Cardiac muscle cell (in vitro differentiated cells and primary cell): Measurements from ENCODE around the gene TSPAN9. TPM values are rescaled to one million over a fixed set of nuclear protein-coding genes. Genes with fewer than 3 reads are reported as not detected.

Experiments
- DNase-seq, 2 donors: peaks; one replicate each; pipeline versions ENCODE4 v3.0.0 to v3.0.0-alpha.2; 2010 to 2017; ENCODE audit warnings: low read depth in 1 of 2, low spot score in 1 of 2
- H3K27ac ChIP-seq: fragments of 200-600 bp; sonication (generic); 2 replicates; pipeline ENCODE4 v1.5.1; 2016
- H3K27me3 ChIP-seq: fragments of 200-600 bp; sonication (generic); 2 replicates; pipeline ENCODE4 v1.6.0; 2016; ENCODE audit warnings: control low read depth
- H3K36me3 ChIP-seq: fragments of 200-600 bp; sonication (generic); 2 replicates; pipeline ENCODE4 v1.5.1; 2016; ENCODE audit warnings: control low read depth
- H3K4me1 ChIP-seq: fragments of 200-600 bp; sonication (generic); 2 replicates; pipeline ENCODE4 v1.8.1; 2017; ENCODE audit warnings: low read depth, mild to moderate bottlenecking, mixed run types
- H3K4me3 ChIP-seq: fragments of 200-600 bp; sonication (generic); 2 replicates; pipeline ENCODE4 v1.5.1; 2016; ENCODE audit warnings: mild to moderate bottlenecking
- H3K9me3 ChIP-seq: fragments of 200-600 bp; sonication (generic); 2 replicates; pipeline ENCODE4 v1.5.1; 2017; ENCODE audit warnings: low read depth, mild to moderate bottlenecking, control low read depth
- CTCF ChIP-seq: IDR thresholded peaks from 2 replicates; pipeline ENCODE4 v1.5.1; 2012; ENCODE audit warnings: low read depth, mild to moderate bottlenecking, low read length
- polyA plus RNA-seq: library from polyadenylated mRNA; unstranded; fragments of >200 nt; fragmentation: Nextera tagmentation; extraction: Ambion mirVana; gene quantifications from 2 replicates; pipeline ENCODE4 v1.2.1, GENCODE V29; 2016
- total RNA-seq: library from RNA; depleted of rRNA; stranded (reverse); fragments of >200 nt; gene quantifications from 2 replicates; pipeline ENCODE4 v1.2.3, GENCODE V29; 2016

Gene TSPAN9
- total and polyA plus RNA-seq, 2 experiments from 2014 or later = 13.3 to 199 TPM

GRCh38 chr12:3145033-3145432 is 67.9 kb downstream of the TSPAN9 start:
- no peak overlapping the region for H3K27ac ChIP-seq
- no peaks in the 10 kb centered on the region for H3K36me3 ChIP-seq
- TF ChIP-seq CTCF = no peak
- DNase-seq = peak in 1 of 2 donors; percentile 39
- no peak overlapping the region for H3K4me3 ChIP-seq
- no peaks in the 10 kb centered on the region for H3K27me3 ChIP-seq
- H3K9me3 ChIP-seq = no peaks in the 10 kb centered on the region
- H3K4me1 ChIP-seq = peaks cover 7% of the 10 kb centered on the region

- Histone ChIP-seq H3K4me1 (peaks cover 10% of the 10 kb centered on the region), H3K27ac (no peak overlapping the region)
- no peak for DNase-seq
Observed at GRCh38 chr12:3145546-3146310, 68.5 kb downstream of the TSPAN9 start.

GRCh38 chr12:3147260-3147659 is 70.1 kb downstream of the TSPAN9 start:
- Histone ChIP-seq H3K4me1 (peaks cover 23% of the 10 kb centered on the region), H3K27ac (no peak overlapping the region), H3K27me3 (no peaks in the 10 kb centered on the region), H3K9me3 (no peaks in the 10 kb centered on the region), H3K36me3 (no peaks in the 10 kb centered on the region), H3K4me3 (no peak overlapping the region)
- no peak for TF ChIP-seq CTCF
- DNase-seq = no peak

More at GRCh38 chr12:3145546-3146310, 68.5 kb downstream of the TSPAN9 start:
- TF ChIP-seq CTCF = no peak
- Histone ChIP-seq H3K27me3 (no peaks in the 10 kb centered on the region), H3K36me3 (no peaks in the 10 kb centered on the region), H3K9me3 (no peaks in the 10 kb centered on the region), H3K4me3 (no peak overlapping the region)

- DNase-seq = peak in 1 of 2 donors; percentile 40
- Histone ChIP-seq H3K27me3 (no peaks in the 10 kb centered on the region), H3K4me3 (no peak overlapping the region), H3K9me3 (no peaks in the 10 kb centered on the region), H3K36me3 (no peaks in the 10 kb centered on the region), H3K27ac (no peak overlapping the region), H3K4me1 (peaks cover 23% of the 10 kb centered on the region)
- TF ChIP-seq CTCF = no peak
Observed at GRCh38 chr12:3148366-3149000, 71.3 kb downstream of the TSPAN9 start.

- Histone ChIP-seq H3K27me3 (no peaks in the 10 kb centered on the region), H3K27ac (no peak overlapping the region), H3K4me1 (peaks cover 21% of the 10 kb centered on the region), H3K9me3 (no peaks in the 10 kb centered on the region), H3K4me3 (no peak overlapping the region), H3K36me3 (no peaks in the 10 kb centered on the region)
- DNase-seq = no peak
- no peak for TF ChIP-seq CTCF
Observed at GRCh38 chr12:3149515-3150307, 72.5 kb downstream of the TSPAN9 start.
